ENCODE data around the gene HSPA9. TPM values are rescaled to one million over a fixed set of nuclear protein-coding genes. Genes with fewer than 3 reads are reported as not detected.

Gene HSPA9
- total and polyA plus RNA-seq, 9 of the 15 experiments (the other 6 are each of a cell fraction or from before 2014, with no cell fraction given), result 195 to 583 (median 514) TPM

DNA sequence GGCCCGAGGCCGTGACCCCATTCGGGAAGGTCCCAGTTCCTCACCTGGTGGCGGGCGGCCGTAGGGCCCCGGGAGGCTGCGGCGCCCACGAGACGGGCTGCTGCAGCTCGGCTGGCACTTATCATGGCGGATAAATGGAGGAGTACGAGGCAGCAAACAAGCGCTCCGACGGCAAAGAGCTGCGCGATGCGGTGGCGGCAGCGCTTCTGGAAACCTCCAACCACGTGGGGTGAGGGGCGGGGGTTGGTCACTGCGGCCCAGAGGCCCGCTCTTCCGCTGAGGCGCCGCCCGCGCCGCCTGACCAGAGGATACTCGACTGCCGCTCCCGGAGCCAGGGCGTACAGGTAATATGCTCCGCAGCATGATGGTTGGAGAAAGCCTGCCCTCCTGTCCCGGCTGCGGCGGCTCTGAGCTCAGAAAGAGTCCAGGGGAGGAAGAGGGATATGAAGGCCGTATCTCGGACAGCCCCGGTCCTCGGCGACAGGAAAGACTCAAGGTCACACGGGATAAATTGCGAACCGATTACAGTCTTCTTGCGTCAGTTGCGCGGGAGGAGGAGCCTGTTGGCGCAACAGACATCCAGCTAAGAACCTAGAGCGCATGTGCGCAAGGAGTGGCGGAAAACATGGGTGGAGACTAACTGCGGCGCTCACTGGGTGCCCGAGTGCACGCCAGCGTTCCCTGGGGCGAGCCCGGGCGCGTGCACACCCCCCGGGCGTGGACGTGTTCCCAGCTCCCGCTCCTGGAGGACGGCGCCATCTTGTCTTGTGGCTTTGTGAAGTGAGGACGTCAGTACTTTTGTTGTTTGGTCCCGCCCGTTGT lies at the start of gene HSPA9 (continued):
- TF ChIP-seq SMARCA5 (IDR thresholded peaks at IDR 0.05) (no peak), ETV6 (IDR thresholded peaks at IDR 0.05; ENCODE audit: borderline replicate concordance in 1 of 2, low read depth in 2 of 2, low read length in 1 of 2) (no peak), ETV6 (CRISPR knock-in tag; IDR thresholded peaks at IDR 0.05; ENCODE audit: borderline replicate concordance) (0 out of 2 replicates have a peak, but pooled peaks have one; percentile 51), GATA2 (CRISPR knock-in tag; IDR thresholded peaks at IDR 0.05) (no peak), SFPQ (IDR thresholded peaks at IDR 0.05; ENCODE audit: low read depth, low read length) (no peak), DIDO1 (tag; IDR thresholded peaks at IDR 0.05; ENCODE audit: low read depth) (0 out of 2 replicates have a peak, but pooled peaks have one; percentile 16), HMBOX1 (IDR thresholded peaks at IDR 0.05) (peak; percentile 37; the same call in 1 of the 2 replicates), GABPB1 (CRISPR knock-in tag; IDR thresholded peaks at IDR 0.05) (peak; percentile 81), ZNF696 (CRISPR knock-in tag; conservative IDR thresholded peaks at IDR 0.05) (no peak), NCOA4 (IDR thresholded peaks at IDR 0.05; ENCODE audit: partially characterized antibody) (no peak), NFIX (CRISPR knock-in tag; IDR thresholded peaks at IDR 0.05; ENCODE audit: low read depth) (no peak), MCM5 (IDR thresholded peaks at IDR 0.05; ENCODE audit: low read depth) (no peak), TRIM28 (IDR thresholded peaks at IDR 0.05) (no peak), HIVEP1 (CRISPR knock-in tag; IDR thresholded peaks at IDR 0.05) (no peak), KDM5B (IDR thresholded peaks at IDR 0.05; ENCODE audit: insufficient replicate concordance, low read depth, low read length) (peak; percentile 69), TARDBP (IDR thresholded peaks at IDR 0.05) (peak; percentile 85; the same call in 1 of the 2 replicates)
- TF ChIP-seq, protein P1, sequence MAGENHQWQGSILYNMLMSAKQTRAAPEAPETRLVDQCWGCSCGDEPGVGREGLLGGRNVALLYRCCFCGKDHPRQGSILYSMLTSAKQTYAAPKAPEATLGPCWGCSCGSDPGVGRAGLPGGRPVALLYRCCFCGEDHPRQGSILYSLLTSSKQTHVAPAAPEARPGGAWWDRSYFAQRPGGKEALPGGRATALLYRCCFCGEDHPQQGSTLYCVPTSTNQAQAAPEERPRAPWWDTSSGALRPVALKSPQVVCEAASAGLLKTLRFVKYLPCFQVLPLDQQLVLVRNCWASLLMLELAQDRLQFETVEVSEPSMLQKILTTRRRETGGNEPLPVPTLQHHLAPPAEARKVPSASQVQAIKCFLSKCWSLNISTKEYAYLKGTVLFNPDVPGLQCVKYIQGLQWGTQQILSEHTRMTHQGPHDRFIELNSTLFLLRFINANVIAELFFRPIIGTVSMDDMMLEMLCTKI (IDR thresholded peaks at IDR 0.05; ENCODE audit: partially characterized antibody), result no peak
- TF ChIP-seq, protein P2, sequence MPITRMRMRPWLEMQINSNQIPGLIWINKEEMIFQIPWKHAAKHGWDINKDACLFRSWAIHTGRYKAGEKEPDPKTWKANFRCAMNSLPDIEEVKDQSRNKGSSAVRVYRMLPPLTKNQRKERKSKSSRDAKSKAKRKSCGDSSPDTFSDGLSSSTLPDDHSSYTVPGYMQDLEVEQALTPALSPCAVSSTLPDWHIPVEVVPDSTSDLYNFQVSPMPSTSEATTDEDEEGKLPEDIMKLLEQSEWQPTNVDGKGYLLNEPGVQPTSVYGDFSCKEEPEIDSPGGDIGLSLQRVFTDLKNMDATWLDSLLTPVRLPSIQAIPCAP (CRISPR knock-in tag; IDR thresholded peaks at IDR 0.05; ENCODE audit: borderline replicate concordance), result no peak
- TF ChIP-seq, protein P3, sequence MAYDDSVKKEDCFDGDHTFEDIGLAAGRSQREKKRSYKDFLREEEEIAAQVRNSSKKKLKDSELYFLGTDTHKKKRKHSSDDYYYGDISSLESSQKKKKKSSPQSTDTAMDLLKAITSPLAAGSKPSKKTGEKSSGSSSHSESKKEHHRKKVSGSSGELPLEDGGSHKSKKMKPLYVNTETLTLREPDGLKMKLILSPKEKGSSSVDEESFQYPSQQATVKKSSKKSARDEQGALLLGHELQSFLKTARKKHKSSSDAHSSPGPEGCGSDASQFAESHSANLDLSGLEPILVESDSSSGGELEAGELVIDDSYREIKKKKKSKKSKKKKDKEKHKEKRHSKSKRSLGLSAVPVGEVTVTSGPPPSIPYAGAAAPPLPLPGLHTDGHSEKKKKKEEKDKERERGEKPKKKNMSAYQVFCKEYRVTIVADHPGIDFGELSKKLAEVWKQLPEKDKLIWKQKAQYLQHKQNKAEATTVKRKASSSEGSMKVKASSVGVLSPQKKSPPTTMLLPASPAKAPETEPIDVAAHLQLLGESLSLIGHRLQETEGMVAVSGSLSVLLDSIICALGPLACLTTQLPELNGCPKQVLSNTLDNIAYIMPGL (CRISPR knock-in tag; IDR thresholded peaks at IDR 0.05), result peak; percentile 84; the same call in 1 of the 2 replicates

All from K562 (cell line).